K562 (cell line): ENCODE results near the gene MYMX. TPM values are rescaled to one million over a fixed set of nuclear protein-coding genes. Genes with fewer than 3 reads are reported as not detected.

Source experiments
- ASH1L ChIP-seq: fragments of 450-650 bp; IDR thresholded peaks from 2 replicates; pipeline ENCODE4 v1.6.1; 2018; ENCODE audit warnings: borderline replicate concordance, mild to moderate bottlenecking, low read depth; ENCODE audit not compliant: partially characterized antibody
- CBFA2T3 ChIP-seq: fragments of 450-650 bp; IDR thresholded peaks from 2 replicates; pipeline ENCODE4 v1.6.1; 2017
- DPF2 ChIP-seq: fragments of 450-650 bp; IDR thresholded peaks from 2 replicates; pipeline ENCODE4 v1.6.1; 2016
- FOXP1 ChIP-seq: sonication (generic); formaldehyde crosslinking; IDR thresholded peaks from 2 replicates; pipeline ENCODE4 v1.8.0; 2022; ENCODE audit warnings: mild to moderate bottlenecking, missing genetic modification reagents
- KAT8 ChIP-seq: fragments of 450-650 bp; IDR thresholded peaks from 2 replicates; pipeline ENCODE4 v1.6.1; 2016; ENCODE audit warnings: low read depth, mild to moderate bottlenecking
- KLF16 ChIP-seq: IDR thresholded peaks from 2 replicates; pipeline ENCODE4 v1.6.1; 2016; ENCODE audit warnings: antibody characterized with exemption
- LEF1 ChIP-seq: fragments of 450-650 bp; IDR thresholded peaks from 2 replicates; pipeline ENCODE4 v1.6.1; 2016; ENCODE audit warnings: mild to moderate bottlenecking
- MAFK ChIP-seq: IDR thresholded peaks from 2 replicates; pipeline ENCODE4 v1.6.1; 2011; ENCODE audit warnings: low read length, improper control_type of control experiment
- POLR2H ChIP-seq: IDR thresholded peaks from 2 replicates; pipeline ENCODE4 v1.6.1; 2016; ENCODE audit warnings: missing genetic modification characterization, low read depth, mild to moderate bottlenecking, control low read depth, missing compliant biosample characterization, moderate library complexity
- SMARCB1 ChIP-seq: IDR thresholded peaks from 2 replicates; pipeline ENCODE4 v1.6.1; 2011; ENCODE audit warnings: improper control_type of control experiment, low read depth; ENCODE audit not compliant: insufficient read length
- polyA plus RNA-seq, 8 experiments: library from polyadenylated mRNA; depleted of rRNA in 4 of 8; stranded (reverse) in 5 of 8; unstranded in 3 of 8; fragments of >200 nt; fragmentation: Nextera tagmentation in 2 of 8; fragmentation: Illumina TruSeq in 1 of 8; extraction: Ambion mirVana in 2 of 8; extraction: Trizol in 1 of 8; gene quantifications; 2 replicates each; pipeline versions ENCODE4 v1.2.1 to v1.2.3, GENCODE V29; 2011 to 2014; ENCODE audit warnings: inconsistent platforms in 1 of 8, missing spikeins in 1 of 8
- total RNA-seq, 7 experiments: library from RNA; depleted of rRNA in 6 of 7; stranded (reverse); fragments of >200 nt in 6 of 7; fragmentation: Illumina TruSeq in 2 of 7; extraction: Trizol in 2 of 7; gene quantifications; 2 replicates each; pipeline versions ENCODE4 v1.2.1 to v1.2.3, GENCODE V29; 2011 to 2021; ENCODE audit warnings: low replicate concordance in 1 of 7
- TF ChIP-seq, protein P1 (sequence below): fragments of 250-450 bp; sonication (Bioruptor Pico); IDR thresholded peaks from 2 replicates; pipeline ENCODE4 v1.4.0; 2020
- TF ChIP-seq, protein P2 (sequence below): IDR thresholded peaks from 2 replicates; pipeline ENCODE4 v1.6.1; 2011; ENCODE audit warnings: borderline replicate concordance, low read depth, mild to moderate bottlenecking, moderate library complexity, low read length; ENCODE audit not compliant: insufficient read depth, poor library complexity, severe bottlenecking
- TF ChIP-seq, protein P3 (sequence below): sonication (generic); formaldehyde crosslinking; IDR thresholded peaks from 2 replicates; pipeline ENCODE4 v1.8.1; 2023; ENCODE audit warnings: missing genetic modification reagents, mild to moderate bottlenecking, borderline replicate concordance

Gene MYMX
- total and polyA plus RNA-seq, 9 of the 15 experiments (the other 6 are each of a cell fraction or from before 2014, with no cell fraction given) = 0.12 TPM; not detected in 8

- TF ChIP-seq, protein P1, sequence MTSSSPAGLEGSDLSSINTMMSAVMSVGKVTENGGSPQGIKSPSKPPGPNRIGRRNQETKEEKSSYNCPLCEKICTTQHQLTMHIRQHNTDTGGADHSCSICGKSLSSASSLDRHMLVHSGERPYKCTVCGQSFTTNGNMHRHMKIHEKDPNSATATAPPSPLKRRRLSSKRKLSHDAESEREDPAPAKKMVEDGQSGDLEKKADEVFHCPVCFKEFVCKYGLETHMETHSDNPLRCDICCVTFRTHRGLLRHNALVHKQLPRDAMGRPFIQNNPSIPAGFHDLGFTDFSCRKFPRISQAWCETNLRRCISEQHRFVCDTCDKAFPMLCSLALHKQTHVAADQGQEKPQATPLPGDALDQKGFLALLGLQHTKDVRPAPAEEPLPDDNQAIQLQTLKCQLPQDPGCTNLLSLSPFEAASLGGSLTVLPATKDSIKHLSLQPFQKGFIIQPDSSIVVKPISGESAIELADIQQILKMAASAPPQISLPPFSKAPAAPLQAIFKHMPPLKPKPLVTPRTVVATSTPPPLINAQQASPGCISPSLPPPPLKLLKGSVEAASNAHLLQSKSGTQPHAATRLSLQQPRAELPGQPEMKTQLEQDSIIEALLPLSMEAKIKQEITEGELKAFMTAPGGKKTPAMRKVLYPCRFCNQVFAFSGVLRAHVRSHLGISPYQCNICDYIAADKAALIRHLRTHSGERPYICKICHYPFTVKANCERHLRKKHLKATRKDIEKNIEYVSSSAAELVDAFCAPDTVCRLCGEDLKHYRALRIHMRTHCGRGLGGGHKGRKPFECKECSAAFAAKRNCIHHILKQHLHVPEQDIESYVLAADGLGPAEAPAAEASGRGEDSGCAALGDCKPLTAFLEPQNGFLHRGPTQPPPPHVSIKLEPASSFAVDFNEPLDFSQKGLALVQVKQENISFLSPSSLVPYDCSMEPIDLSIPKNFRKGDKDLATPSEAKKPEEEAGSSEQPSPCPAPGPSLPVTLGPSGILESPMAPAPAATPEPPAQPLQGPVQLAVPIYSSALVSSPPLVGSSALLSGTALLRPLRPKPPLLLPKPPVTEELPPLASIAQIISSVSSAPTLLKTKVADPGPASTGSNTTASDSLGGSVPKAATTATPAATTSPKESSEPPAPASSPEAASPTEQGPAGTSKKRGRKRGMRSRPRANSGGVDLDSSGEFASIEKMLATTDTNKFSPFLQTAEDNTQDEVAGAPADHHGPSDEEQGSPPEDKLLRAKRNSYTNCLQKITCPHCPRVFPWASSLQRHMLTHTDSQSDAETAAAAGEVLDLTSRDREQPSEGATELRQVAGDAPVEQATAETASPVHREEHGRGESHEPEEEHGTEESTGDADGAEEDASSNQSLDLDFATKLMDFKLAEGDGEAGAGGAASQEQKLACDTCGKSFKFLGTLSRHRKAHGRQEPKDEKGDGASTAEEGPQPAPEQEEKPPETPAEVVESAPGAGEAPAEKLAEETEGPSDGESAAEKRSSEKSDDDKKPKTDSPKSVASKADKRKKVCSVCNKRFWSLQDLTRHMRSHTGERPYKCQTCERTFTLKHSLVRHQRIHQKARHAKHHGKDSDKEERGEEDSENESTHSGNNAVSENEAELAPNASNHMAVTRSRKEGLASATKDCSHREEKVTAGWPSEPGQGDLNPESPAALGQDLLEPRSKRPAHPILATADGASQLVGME = no peak; the same call in 1 of the 2 replicates
- TF ChIP-seq, protein P2, sequence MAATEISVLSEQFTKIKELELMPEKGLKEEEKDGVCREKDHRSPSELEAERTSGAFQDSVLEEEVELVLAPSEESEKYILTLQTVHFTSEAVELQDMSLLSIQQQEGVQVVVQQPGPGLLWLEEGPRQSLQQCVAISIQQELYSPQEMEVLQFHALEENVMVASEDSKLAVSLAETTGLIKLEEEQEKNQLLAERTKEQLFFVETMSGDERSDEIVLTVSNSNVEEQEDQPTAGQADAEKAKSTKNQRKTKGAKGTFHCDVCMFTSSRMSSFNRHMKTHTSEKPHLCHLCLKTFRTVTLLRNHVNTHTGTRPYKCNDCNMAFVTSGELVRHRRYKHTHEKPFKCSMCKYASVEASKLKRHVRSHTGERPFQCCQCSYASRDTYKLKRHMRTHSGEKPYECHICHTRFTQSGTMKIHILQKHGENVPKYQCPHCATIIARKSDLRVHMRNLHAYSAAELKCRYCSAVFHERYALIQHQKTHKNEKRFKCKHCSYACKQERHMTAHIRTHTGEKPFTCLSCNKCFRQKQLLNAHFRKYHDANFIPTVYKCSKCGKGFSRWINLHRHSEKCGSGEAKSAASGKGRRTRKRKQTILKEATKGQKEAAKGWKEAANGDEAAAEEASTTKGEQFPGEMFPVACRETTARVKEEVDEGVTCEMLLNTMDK = peak; percentile 14
- TF ChIP-seq SMARCB1 (no peak), MAFK (no peak), KAT8 (no peak), ASH1L (no peak), POLR2H (tag) (no peak), FOXP1 (CRISPR knock-in tag) (no peak), LEF1 (no peak), CBFA2T3 (0 out of 2 replicates have a peak, but pooled peaks have one; percentile 2), DPF2 (no peak; the same call in none of the 2 replicates), KLF16 (no peak)
- TF ChIP-seq, protein P3, sequence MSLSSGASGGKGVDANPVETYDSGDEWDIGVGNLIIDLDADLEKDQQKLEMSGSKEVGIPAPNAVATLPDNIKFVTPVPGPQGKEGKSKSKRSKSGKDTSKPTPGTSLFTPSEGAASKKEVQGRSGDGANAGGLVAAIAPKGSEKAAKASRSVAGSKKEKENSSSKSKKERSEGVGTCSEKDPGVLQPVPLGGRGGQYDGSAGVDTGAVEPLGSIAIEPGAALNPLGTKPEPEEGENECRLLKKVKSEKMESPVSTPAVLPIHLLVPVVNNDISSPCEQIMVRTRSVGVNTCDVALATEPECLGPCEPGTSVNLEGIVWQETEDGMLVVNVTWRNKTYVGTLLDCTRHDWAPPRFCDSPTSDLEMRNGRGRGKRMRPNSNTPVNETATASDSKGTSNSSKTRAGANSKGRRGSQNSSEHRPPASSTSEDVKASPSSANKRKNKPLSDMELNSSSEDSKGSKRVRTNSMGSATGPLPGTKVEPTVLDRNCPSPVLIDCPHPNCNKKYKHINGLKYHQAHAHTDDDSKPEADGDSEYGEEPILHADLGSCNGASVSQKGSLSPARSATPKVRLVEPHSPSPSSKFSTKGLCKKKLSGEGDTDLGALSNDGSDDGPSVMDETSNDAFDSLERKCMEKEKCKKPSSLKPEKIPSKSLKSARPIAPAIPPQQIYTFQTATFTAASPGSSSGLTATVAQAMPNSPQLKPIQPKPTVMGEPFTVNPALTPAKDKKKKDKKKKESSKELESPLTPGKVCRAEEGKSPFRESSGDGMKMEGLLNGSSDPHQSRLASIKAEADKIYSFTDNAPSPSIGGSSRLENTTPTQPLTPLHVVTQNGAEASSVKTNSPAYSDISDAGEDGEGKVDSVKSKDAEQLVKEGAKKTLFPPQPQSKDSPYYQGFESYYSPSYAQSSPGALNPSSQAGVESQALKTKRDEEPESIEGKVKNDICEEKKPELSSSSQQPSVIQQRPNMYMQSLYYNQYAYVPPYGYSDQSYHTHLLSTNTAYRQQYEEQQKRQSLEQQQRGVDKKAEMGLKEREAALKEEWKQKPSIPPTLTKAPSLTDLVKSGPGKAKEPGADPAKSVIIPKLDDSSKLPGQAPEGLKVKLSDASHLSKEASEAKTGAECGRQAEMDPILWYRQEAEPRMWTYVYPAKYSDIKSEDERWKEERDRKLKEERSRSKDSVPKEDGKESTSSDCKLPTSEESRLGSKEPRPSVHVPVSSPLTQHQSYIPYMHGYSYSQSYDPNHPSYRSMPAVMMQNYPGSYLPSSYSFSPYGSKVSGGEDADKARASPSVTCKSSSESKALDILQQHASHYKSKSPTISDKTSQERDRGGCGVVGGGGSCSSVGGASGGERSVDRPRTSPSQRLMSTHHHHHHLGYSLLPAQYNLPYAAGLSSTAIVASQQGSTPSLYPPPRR (CRISPR knock-in tag) = peak; percentile 91; the same call in 1 of the 2 replicates
Measured at GRCh38 chr6:44245912-44246662, 29.4 kb downstream of the MYMX start (continued).
